SU-DHL-6 (cell line): ENCODE data around the gene POLR2H.

Experiments
- H2AFZ ChIP-seq: fragments of 200-600 bp; sonication (generic); 2 replicates; pipeline ENCODE4 v1.6.1; 2014; ENCODE audit warnings: low read depth, mild to moderate bottlenecking, moderate library complexity, mixed read lengths, antibody characterized with exemption, low read length; ENCODE audit not compliant: severe bottlenecking
- H3F3A ChIP-seq: fragments of 200-600 bp; shearing (Covaris generic); 2 replicates; pipeline ENCODE4 v1.6.0; 2016; ENCODE audit warnings: antibody characterized with exemption, mild to moderate bottlenecking; ENCODE audit not compliant: insufficient read depth
- H3K27ac ChIP-seq: fragments of 200-600 bp; sonication (generic); 2 replicates; pipeline ENCODE4 v1.5.1; 2016; ENCODE audit warnings: low read depth, mild to moderate bottlenecking, low read length, moderate library complexity, mixed read lengths
- H3K27me3 ChIP-seq: fragments of 200-600 bp; sonication (generic), shearing (Covaris generic); 2 replicates; pipeline ENCODE4 v1.6.0; 2014; ENCODE audit warnings: mild to moderate bottlenecking, low read length
- H3K36me3 ChIP-seq: fragments of 200-600 bp; sonication (generic); 2 replicates; pipeline ENCODE4 v1.6.1; 2014; ENCODE audit warnings: mild to moderate bottlenecking, low read length, mixed read lengths
- H3K4me2 ChIP-seq: fragments of 300-600, 200-600 bp; shearing (Covaris generic), sonication (generic); 2 replicates; pipeline ENCODE4 v1.6.0; 2014; ENCODE audit warnings: low read length, low read depth, mild to moderate bottlenecking; ENCODE audit not compliant: poor library complexity, severe bottlenecking
- H3K4me3 ChIP-seq: fragments of 200-600 bp; sonication (generic); 2 replicates; pipeline ENCODE4 v1.5.1; 2014; ENCODE audit warnings: antibody characterized with exemption, low read length, mild to moderate bottlenecking, mixed read lengths; ENCODE audit not compliant: insufficient read depth, poor library complexity, severe bottlenecking
- H3K79me2 ChIP-seq: fragments of 200-600 bp; sonication (generic); 2 replicates; pipeline ENCODE4 v1.6.1; 2014; ENCODE audit warnings: mild to moderate bottlenecking, low read length, moderate library complexity; ENCODE audit not compliant: insufficient read depth
- H3K9ac ChIP-seq: fragments of 200-600 bp; sonication (generic); 2 replicates; pipeline ENCODE4 v1.7.0; 2014; ENCODE audit warnings: mild to moderate bottlenecking, low read length
- H3K9me2 ChIP-seq: fragments of 200-600 bp; sonication (generic); replicated peaks from 2 replicates; pipeline ENCODE4 v1.6.1; 2014; ENCODE audit warnings: low read length; ENCODE audit not compliant: insufficient read depth
- H3K9me3 ChIP-seq: fragments of 200-600 bp; sonication (generic); 2 replicates; pipeline ENCODE4 v1.6.1; 2014; ENCODE audit warnings: low read length, mixed read lengths; ENCODE audit not compliant: insufficient read depth
- H4K20me1 ChIP-seq: fragments of 200-600 bp; sonication (generic); 2 replicates; pipeline ENCODE4 v1.6.1; 2014; ENCODE audit warnings: low read depth, mild to moderate bottlenecking, antibody characterized with exemption, low read length, moderate library complexity, mixed read lengths
- CTCF ChIP-seq: fragments of 200-600 bp; sonication (generic); IDR thresholded peaks from one replicate; pipeline ENCODE4 v1.5.1; 2017; ENCODE audit warnings: antibody characterized with exemption, mild to moderate bottlenecking, low read length, moderate library complexity; ENCODE audit not compliant: insufficient read depth, poor library complexity, severe bottlenecking
- EZH2phosphoT487 ChIP-seq: fragments of 200-600 bp; sonication (generic), shearing (Covaris generic); conservative IDR thresholded peaks from 2 replicates; pipeline ENCODE4 v1.6.1; 2018; ENCODE audit warnings: mild to moderate bottlenecking, antibody characterized with exemption, low read length, moderate library complexity, mixed read lengths

Gene POLR2H

GRCh38 chr3:184349563-184350470 is 11.7 kb upstream of the POLR2H start:
- H3K9me3 ChIP-seq, result no peaks in the 10 kb centered on the region
- H3K79me2 ChIP-seq, result no peaks in the 10 kb centered on the region
- H2AFZ ChIP-seq, result no peak overlapping the region
- H3K4me2 ChIP-seq, result no peak overlapping the region
- H3K36me3 ChIP-seq, result no peaks in the 10 kb centered on the region
- H3K9me2 ChIP-seq, result no peaks in the 10 kb centered on the region
- no peak overlapping the region for H3K4me3 ChIP-seq
- H4K20me1 ChIP-seq, result no peaks in the 10 kb centered on the region
- TF ChIP-seq CTCF (no peak), EZH2phosphoT487 (no peak)
- no peaks in the 10 kb centered on the region for H3K27me3 ChIP-seq
- no peak overlapping the region for H3K27ac ChIP-seq
- H3F3A ChIP-seq, result no peaks in the 10 kb centered on the region
- no peak overlapping the region for H3K9ac ChIP-seq

GRCh38 chr3:184350618-184351017 is 10.9 kb upstream of the POLR2H start:
- H3K79me2 ChIP-seq, result no peaks in the 10 kb centered on the region
- H3K36me3 ChIP-seq, result no peaks in the 10 kb centered on the region
- H3K4me2 ChIP-seq, result no peak overlapping the region
- TF ChIP-seq CTCF (no peak), EZH2phosphoT487 (no peak)
- no peaks in the 10 kb centered on the region for H3K9me3 ChIP-seq
- H3K4me3 ChIP-seq, result no peak overlapping the region
- no peaks in the 10 kb centered on the region for H3K9me2 ChIP-seq
- no peaks in the 10 kb centered on the region for H4K20me1 ChIP-seq
- H3F3A ChIP-seq, result no peaks in the 10 kb centered on the region
- no peak overlapping the region for H3K27ac ChIP-seq
- no peak overlapping the region for H3K9ac ChIP-seq
- no peaks in the 10 kb centered on the region for H3K27me3 ChIP-seq
- H2AFZ ChIP-seq, result no peak overlapping the region

- no peaks in the 10 kb centered on the region for H3K9me2 ChIP-seq
- no peak overlapping the region for H3K4me2 ChIP-seq
- H3K9ac ChIP-seq, result no peak overlapping the region
- no peaks in the 10 kb centered on the region for H4K20me1 ChIP-seq
- H3K36me3 ChIP-seq, result no peaks in the 10 kb centered on the region
- H2AFZ ChIP-seq, result no peak overlapping the region
- H3K9me3 ChIP-seq, result no peaks in the 10 kb centered on the region
- no peak overlapping the region for H3K4me3 ChIP-seq
- no peaks in the 10 kb centered on the region for H3K79me2 ChIP-seq
- no peaks in the 10 kb centered on the region for H3K27me3 ChIP-seq
- H3K27ac ChIP-seq, result no peak overlapping the region
- H3F3A ChIP-seq, result no peaks in the 10 kb centered on the region
- no peak for TF ChIP-seq CTCF
- no peak for TF ChIP-seq EZH2phosphoT487
These were observed 9.9 kb upstream of the POLR2H start for GRCh38 chr3:184351511-184352148.
